ENCODE data around the gene TBC1D22A. TPM values are rescaled to one million over a fixed set of nuclear protein-coding genes. Genes with fewer than 3 reads are reported as not detected.

TBC1D22A gene
- total RNA-seq, 1 experiment from 2014 or later: 20.9 TPM

- Histone ChIP-seq H3K9ac (ENCODE audit: low read length) (no peak overlapping the region), H3K36me3 (ENCODE audit: control insufficient read depth in 1 of 2, insufficient read depth in 2 of 2, low read length in 2 of 2) (no peaks in the 10 kb centered on the region), H3K9me3 (ENCODE audit: control insufficient read depth in 1 of 2, insufficient read depth in 1 of 2, low read depth in 1 of 2, low read length in 2 of 2) (no peaks in the 10 kb centered on the region), H3K27me3 (ENCODE audit: insufficient read depth, low read length) (no peaks in the 10 kb centered on the region), H3K27ac (ENCODE audit: low read depth, low read length) (no peak overlapping the region), H3K4me2 (ENCODE audit: low read length) (no peak overlapping the region), H2AFZ (ENCODE audit: low read depth, low read length, poor library complexity, severe bottlenecking) (no peak overlapping the region), H3K4me1 (ENCODE audit: control insufficient read depth in 1 of 2, insufficient read depth in 2 of 2, low read length in 2 of 2) (peaks cover 4 to 10% of the 10 kb centered on the region in 2 experiments; a peak in 3 of 4 replicates), H3K9me2 (ENCODE audit: insufficient read depth) (no peaks in the 10 kb centered on the region), H3K79me2 (ENCODE audit: insufficient read depth, low read length) (no peaks in the 10 kb centered on the region), H4K20me1 (ENCODE audit: insufficient read depth) (no peaks in the 10 kb centered on the region), H3K4me3 (replicated peaks in 1 of 2; ENCODE audit: low read depth in 1 of 2, low read length in 2 of 2) (no peak overlapping the region)
- RAD21 ChIA-PET (ENCODE audit: low non-redundant PET in 1 of 2, low total read pairs in 2 of 2, uncharacterized antibody in 2 of 2, unreplicated experiment in 2 of 2): no interaction called here
- POLR2A ChIA-PET: no interaction called here
- intact Hi-C loops (cut with micrococcal nuclease): no loop called here
- ATAC-seq: no peak
- TF ChIP-seq POLR2A (IDR thresholded peaks at IDR 0.05; ENCODE audit: borderline replicate concordance, extremely low read depth, insufficient read depth, insufficient read length) (no peak), ATF3 (IDR thresholded peaks at IDR 0.05) (no peak), SP1 (IDR thresholded peaks at IDR 0.05; ENCODE audit: low read depth) (no peak), CTCF (IDR thresholded peaks at IDR 0.05 in 2 of 3, conservative IDR thresholded peaks at IDR 0.05 in 1 of 3; ENCODE audit: borderline replicate concordance in 1 of 3, insufficient read depth in 1 of 3, low read depth in 2 of 3, low read length in 2 of 3) (0 out of 6 replicates have a peak, but pooled peaks of 1 of the 3 experiments have one; percentile 27), JUND (IDR thresholded peaks at IDR 0.05) (no peak), SIN3A (IDR thresholded peaks at IDR 0.05; ENCODE audit: low read depth) (no peak), FOSL1 (IDR thresholded peaks at IDR 0.05; ENCODE audit: low read depth) (no peak), RAD21 (IDR thresholded peaks at IDR 0.05; ENCODE audit: low read depth) (peak; percentile 20; the same call in 1 of the 2 replicates)
- DNase-seq (ENCODE audit: low read depth, low spot score): no peak
- BruUV-seq (replicated peaks): no TSS peak
- CTCF ChIA-PET: interaction anchor here (0.8 to 1.3 kb wide), 3 partner anchors 12 to 167 kb away, joined by 3 to 6 read pairs (median 3); no protein-coding TSS in a partner anchor
These were observed 83.1 kb downstream of the TBC1D22A start for GRCh38 chr22:46845296-46846149.
